HEK293 (cell line): ENCODE results near the gene CMTM4.

Source experiments
- CTCF ChIP-seq: fragments of 450-650 bp; formaldehyde crosslinking; IDR thresholded peaks from 2 replicates; pipeline ENCODE4 v1.5.1; 2016; ENCODE audit warnings: missing biosample characterization, missing genetic modification characterization
- GFI1B ChIP-seq: fragments of 450-650 bp; formaldehyde crosslinking; IDR thresholded peaks from 2 replicates; pipeline ENCODE4 v1.5.1; 2016; ENCODE audit warnings: missing biosample characterization, missing genetic modification characterization
- HOXA7 ChIP-seq: sonication (generic); formaldehyde crosslinking; IDR thresholded peaks from 2 replicates; pipeline ENCODE4 v1.8.1; 2022; ENCODE audit warnings: missing genetic modification reagents, borderline replicate concordance
- PATZ1 ChIP-seq: fragments of 450-650 bp; formaldehyde crosslinking; IDR thresholded peaks from 2 replicates; pipeline ENCODE4 v1.5.1; 2016; ENCODE audit warnings: missing biosample characterization, missing genetic modification characterization
- PRDM2 ChIP-seq: fragments of 450-650 bp; formaldehyde crosslinking; IDR thresholded peaks from 2 replicates; pipeline ENCODE4 v1.5.1; 2016; ENCODE audit warnings: missing biosample characterization, missing genetic modification characterization, borderline replicate concordance
- PRDM6 ChIP-seq: fragments of 450-650 bp; formaldehyde crosslinking; IDR thresholded peaks from 2 replicates; pipeline ENCODE4 v1.5.1; 2017; ENCODE audit warnings: missing biosample characterization, missing genetic modification characterization
- REPIN1 ChIP-seq: fragments of 450-650 bp; formaldehyde crosslinking; IDR thresholded peaks from 2 replicates; pipeline ENCODE4 v1.5.1; 2017; ENCODE audit warnings: missing biosample characterization, missing genetic modification characterization, low read depth
- SCRT1 ChIP-seq: fragments of 450-650 bp; formaldehyde crosslinking; IDR thresholded peaks from 2 replicates; pipeline ENCODE4 v1.5.1; 2016; ENCODE audit warnings: missing biosample characterization, missing genetic modification characterization, borderline replicate concordance
- YY1 ChIP-seq: fragments of 450-650 bp; formaldehyde crosslinking; IDR thresholded peaks from 2 replicates; pipeline ENCODE4 v1.5.1; 2018; ENCODE audit warnings: missing biosample characterization, missing genetic modification characterization
- ZBTB26 ChIP-seq: fragments of 450-650 bp; formaldehyde crosslinking; optimal IDR thresholded peaks from 2 replicates; pipeline ENCODE3; 2016; ENCODE audit warnings: missing biosample characterization, mild to moderate bottlenecking, missing genetic modification characterization
- ZNF112 ChIP-seq: fragments of 450-650 bp; formaldehyde crosslinking; IDR thresholded peaks from 2 replicates; pipeline ENCODE4 v1.5.0; 2017; ENCODE audit warnings: missing biosample characterization, missing genetic modification characterization
- ZNF133 ChIP-seq: fragments of 450-650 bp; formaldehyde crosslinking; IDR thresholded peaks from 2 replicates; pipeline ENCODE4 v1.5.1; 2016; ENCODE audit warnings: missing biosample characterization, missing genetic modification characterization
- ZNF23 ChIP-seq: fragments of 450-650 bp; formaldehyde crosslinking; IDR thresholded peaks from 2 replicates; pipeline ENCODE4 v1.5.1; 2016; ENCODE audit warnings: missing biosample characterization, missing genetic modification characterization, borderline replicate concordance
- ZNF302 ChIP-seq: fragments of 450-650 bp; formaldehyde crosslinking; IDR thresholded peaks from 2 replicates; pipeline ENCODE4 v1.5.1; 2016; ENCODE audit warnings: missing biosample characterization, missing genetic modification characterization, low read depth
- ZNF423 ChIP-seq: fragments of 450-650 bp; formaldehyde crosslinking; IDR thresholded peaks from 2 replicates; pipeline ENCODE4 v1.5.1; 2016; ENCODE audit warnings: missing biosample characterization, missing genetic modification characterization
- ZNF510 ChIP-seq: fragments of 450-650 bp; formaldehyde crosslinking; IDR thresholded peaks from 2 replicates; pipeline ENCODE4 v1.5.1; 2018; ENCODE audit warnings: mild to moderate bottlenecking, missing genetic modification characterization, missing biosample characterization; ENCODE audit not compliant: insufficient replicate concordance
- ZNF571 ChIP-seq: fragments of 450-650 bp; formaldehyde crosslinking; IDR thresholded peaks from 2 replicates; pipeline ENCODE4 v1.5.0; 2017; ENCODE audit warnings: missing biosample characterization, missing genetic modification characterization
- ZNF639 ChIP-seq: fragments of 450-650 bp; formaldehyde crosslinking; IDR thresholded peaks from 2 replicates; pipeline ENCODE4 v1.5.1; 2016; ENCODE audit warnings: missing biosample characterization, missing genetic modification characterization
- ZNF704 ChIP-seq: fragments of 450-650 bp; formaldehyde crosslinking; IDR thresholded peaks from 2 replicates; pipeline ENCODE4 v1.5.1; 2016; ENCODE audit warnings: missing biosample characterization, missing genetic modification characterization
- ZNF785 ChIP-seq: fragments of 450-650 bp; formaldehyde crosslinking; IDR thresholded peaks from 2 replicates; pipeline ENCODE4 v1.5.1; 2016; ENCODE audit warnings: missing biosample characterization, missing genetic modification characterization
- ZXDB ChIP-seq: fragments of 450-650 bp; formaldehyde crosslinking; IDR thresholded peaks from 2 replicates; pipeline ENCODE4 v1.5.1; 2016; ENCODE audit warnings: missing biosample characterization, missing genetic modification characterization

CMTM4 gene

GRCh38 chr16:66619534-66620428, 76.8 kb downstream of the CMTM4 start (continued):
- TF ChIP-seq ZNF23 (no peak), ZNF423 (tag by site-specific recombination) (no peak), PATZ1 (tag by site-specific recombination) (no peak), ZNF571 (tag by site-specific recombination) (no peak), PRDM6 (tag by site-specific recombination) (peak; percentile 42; the same call in 1 of the 2 replicates), ZXDB (tag by site-specific recombination) (peak; percentile 23; the same call in 1 of the 2 replicates), ZBTB26 (no peak), ZNF133 (no peak), ZNF785 (tag by site-specific recombination) (no peak), ZNF704 (tag by site-specific recombination) (no peak), HOXA7 (CRISPR knock-in tag) (no peak), YY1 (tag by site-specific recombination) (no peak), REPIN1 (tag by site-specific recombination) (no peak), ZNF302 (tag by site-specific recombination) (no peak), ZNF510 (tag by site-specific recombination) (no peak), ZNF639 (peak; percentile 67), GFI1B (tag by site-specific recombination) (no peak), PRDM2 (no peak), SCRT1 (tag by site-specific recombination) (no peak), ZNF112 (tag by site-specific recombination) (no peak), CTCF (tag by site-specific recombination) (no peak)
